ENCODE measurements around the gene VCAN.

The VCAN gene

GRCh38 chr5:83540783-83541182 is 69.2 kb downstream of the VCAN start:
- no peak for DNase-seq

- DNase-seq = no peak
Measured at GRCh38 chr5:83542839-83543238, 71.3 kb downstream of the VCAN start.

- DNase-seq = no peak
Measured at GRCh38 chr5:83543898-83544297, 72.4 kb downstream of the VCAN start.

- no peak for DNase-seq
Measured at GRCh38 chr5:83547161-83547560, 75.6 kb downstream of the VCAN start.

GRCh38 chr5:83547889-83548288 is 76.3 kb downstream of the VCAN start:
- DNase-seq = no peak

GRCh38 chr5:83548581-83548980 is 77.0 kb downstream of the VCAN start:
- DNase-seq = no peak

GRCh38 chr5:83549076-83549475 is 77.5 kb downstream of the VCAN start:
- DNase-seq = no peak

GRCh38 chr5:83549674-83550073 is 78.1 kb downstream of the VCAN start:
- DNase-seq = no peak

- DNase-seq = no peak
Measured at GRCh38 chr5:83551821-83552220, 80.3 kb downstream of the VCAN start.

GRCh38 chr5:83552275-83552674 is 80.7 kb downstream of the VCAN start:
- no peak for DNase-seq

GRCh38 chr5:83553000-83553486 is 81.5 kb downstream of the VCAN start:
- no peak for DNase-seq

GRCh38 chr5:83554133-83554532 is 82.6 kb downstream of the VCAN start:
- DNase-seq = no peak

- DNase-seq = no peak
Measured at GRCh38 chr5:83554686-83555085, 83.1 kb downstream of the VCAN start.

- no peak for DNase-seq
Measured at GRCh38 chr5:83555263-83555662, 83.7 kb downstream of the VCAN start.

GRCh38 chr5:83556190-83556589 is 84.6 kb downstream of the VCAN start:
- no peak for DNase-seq

GRCh38 chr5:83559118-83559785 is 87.7 kb downstream of the VCAN start:
- DNase-seq = no peak

- DNase-seq = no peak
Measured at GRCh38 chr5:83562071-83562606, 90.6 kb downstream of the VCAN start.

- no peak for DNase-seq
Measured at GRCh38 chr5:83562791-83563557, 91.4 kb downstream of the VCAN start.

GRCh38 chr5:83563631-83564030 is 92.1 kb downstream of the VCAN start:
- no peak for DNase-seq

- no peak for DNase-seq
Measured at GRCh38 chr5:83564069-83564749, 92.7 kb downstream of the VCAN start.

- no peak for DNase-seq
Measured at GRCh38 chr5:83567741-83568140, 96.2 kb downstream of the VCAN start.

GRCh38 chr5:83568186-83568585 is 96.6 kb downstream of the VCAN start:
- DNase-seq = no peak

GRCh38 chr5:83570916-83571315 is 99.4 kb downstream of the VCAN start:
- no peak for DNase-seq

GRCh38 chr5:83572271-83572670 is 100.7 kb downstream of the VCAN start:
- no peak for DNase-seq
